Measurements from ENCODE around the gene ERC2.
A peak's percentile ranks its signal among the peaks of the same experiment; 100 is the strongest.

Gene ERC2

GRCh38 chr3:56484122-56484521 is 15.9 kb upstream of the ERC2 start:
- H3K4me3 ChIP-seq (ENCODE audit: low read depth, low read length): no peak overlapping the region
- no peak for TF ChIP-seq CTCF (IDR thresholded peaks at IDR 0.05; ENCODE audit: low read depth, low read length)

DNA sequence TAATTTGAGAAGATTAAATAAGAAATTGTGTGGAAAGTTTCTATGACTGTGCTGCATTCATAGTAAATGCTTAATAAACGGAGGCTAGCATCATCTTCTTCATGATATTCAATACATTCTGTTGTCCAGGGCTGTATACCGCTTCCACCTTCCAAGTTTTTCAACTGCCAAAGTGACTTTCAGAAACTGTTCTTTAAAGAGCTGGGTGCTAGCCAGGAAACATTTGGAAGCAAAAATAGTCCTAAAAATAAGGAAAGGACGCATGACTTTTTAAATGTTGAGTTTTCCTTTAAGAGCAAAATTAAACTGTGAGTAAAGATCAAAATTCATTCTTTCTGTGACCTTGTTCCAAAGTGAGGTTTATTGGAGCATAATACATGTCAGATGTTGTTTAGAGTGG is 9.4 kb upstream of the ERC2 start:
- no peak overlapping the region for H3K4me3 ChIP-seq (ENCODE audit: low read depth, low read length)
- no peak for TF ChIP-seq CTCF (IDR thresholded peaks at IDR 0.05; ENCODE audit: low read depth, low read length)

DNA sequence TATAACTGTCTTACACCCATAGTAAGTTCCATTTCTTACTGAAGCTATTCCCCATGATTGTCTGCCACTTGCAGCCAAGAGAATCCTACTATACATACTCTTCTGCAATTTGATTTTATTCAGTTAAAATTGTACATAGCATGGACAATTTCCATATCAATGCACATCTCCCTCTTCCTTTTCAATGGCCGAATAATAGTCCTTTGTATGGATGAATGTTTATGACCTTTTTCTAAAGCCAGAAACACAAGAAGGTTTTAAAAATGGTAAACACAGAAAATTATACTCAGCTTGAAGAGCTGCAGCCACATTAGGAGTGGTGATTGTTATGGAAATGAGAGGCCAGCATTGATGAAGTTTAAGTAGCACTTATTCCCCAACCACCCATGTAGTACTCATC is 8.5 kb upstream of the ERC2 start:
- no peak for TF ChIP-seq CTCF (IDR thresholded peaks at IDR 0.05; ENCODE audit: low read depth, low read length)
- H3K4me3 ChIP-seq (ENCODE audit: low read depth, low read length): no peak overlapping the region

DNA sequence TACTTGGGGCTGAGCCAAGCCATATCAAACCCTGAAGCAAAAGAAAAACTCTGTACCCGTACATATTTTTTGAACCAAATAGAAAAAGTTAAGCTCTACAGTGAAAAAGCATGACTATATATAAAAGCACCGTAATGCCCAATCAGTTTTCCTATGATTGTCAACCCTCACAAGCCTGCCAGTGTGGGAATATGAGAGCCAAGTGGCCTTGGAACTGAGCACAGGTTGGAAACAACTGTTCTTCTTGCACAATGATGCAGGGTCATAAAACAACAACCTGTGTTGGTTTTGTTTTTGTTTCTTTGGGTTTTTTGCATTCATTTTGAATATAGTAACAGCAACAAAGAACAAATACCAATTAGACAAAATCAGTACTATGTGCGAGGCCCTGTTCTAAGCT is 3.5 kb upstream of the ERC2 start:
- no peak overlapping the region for H3K4me3 ChIP-seq (ENCODE audit: low read depth, low read length)
- TF ChIP-seq CTCF (IDR thresholded peaks at IDR 0.05; ENCODE audit: low read depth, low read length): no peak

GRCh38 chr3:56469141-56469540 is 874 bp upstream of the ERC2 start:
- TF ChIP-seq CTCF (IDR thresholded peaks at IDR 0.05; ENCODE audit: low read depth, low read length): no peak

GRCh38 chr3:56467801-56468183 is 475 bp downstream of the ERC2 start:
- TF ChIP-seq CTCF (IDR thresholded peaks at IDR 0.05; ENCODE audit: low read depth, low read length): no peak
- peak overlapping the region; percentile 42 for H3K4me3 ChIP-seq (ENCODE audit: low read depth, low read length)

More at GRCh38 chr3:56469141-56469540, 874 bp upstream of the ERC2 start:
- H3K4me3 ChIP-seq (ENCODE audit: low read depth, low read length): no peak overlapping the region

GRCh38 chr3:56467108-56467507 is 1.2 kb downstream of the ERC2 start:
- H3K4me3 ChIP-seq (ENCODE audit: low read depth, low read length): no peak overlapping the region
- TF ChIP-seq CTCF (IDR thresholded peaks at IDR 0.05; ENCODE audit: low read depth, low read length): no peak

Data from WI38 (cell line).